Prostate gland (tissue), 2 donors: ENCODE results near the gene VENTX.

ENCODE experiments used
- CTCF ChIP-seq, 4 experiments: fragments of 200-600 bp in 2 of 4; fragments of 450-650 bp in 2 of 4; sonication (generic) in 2 of 4; IDR thresholded peaks; 1 replicate in 3 of 4; 2 replicates in 1 of 4; pipeline ENCODE4 v1.5.1; 2016 to 2019; ENCODE audit warnings: antibody characterized with exemption in 4 of 4, mild to moderate bottlenecking in 2 of 4, moderate library complexity in 2 of 4
- POLR2A ChIP-seq: fragments of 450-650 bp; IDR thresholded peaks from one replicate; pipeline ENCODE4 v1.6.1; 2016; ENCODE audit warnings: antibody characterized with exemption, mild to moderate bottlenecking

GRCh38 chr10:133272301-133272963, 34.8 kb downstream of the VENTX start:
- TF ChIP-seq CTCF (IDR thresholded peaks at IDR 0.05), result no peak
- TF ChIP-seq POLR2A, result no peak
